Neuronal stem cell (in vitro differentiated cells): ENCODE data around the gene ARL11.
A peak's percentile ranks its signal among the peaks of the same experiment; 100 is the strongest.

Experiments used
- DNase-seq: peaks from one replicate; pipeline ENCODE4 v3.0.0-alpha.2; 2013; ENCODE audit warnings: low spot score
- H2AFZ ChIP-seq: one replicate; pipeline ENCODE4 v1.6.1; 2013; ENCODE audit warnings: mild to moderate bottlenecking, low read length, inconsistent platforms
- H2AK5ac ChIP-seq: 2 replicates; pipeline ENCODE4 v1.6.1; 2013; ENCODE audit warnings: low read depth, mild to moderate bottlenecking, inconsistent platforms, low read length, moderate library complexity, mixed read lengths
- H2BK120ac ChIP-seq: 2 replicates; pipeline ENCODE4 v1.6.1; 2013; ENCODE audit warnings: low read depth, mild to moderate bottlenecking, inconsistent platforms, low read length, moderate library complexity, mixed read lengths
- H2BK12ac ChIP-seq: one replicate; pipeline ENCODE4 v1.6.1; 2013; ENCODE audit warnings: low read length, inconsistent platforms
- H2BK15ac ChIP-seq: 2 replicates; pipeline ENCODE4 v1.6.1; 2013; ENCODE audit warnings: mild to moderate bottlenecking, low read length, inconsistent platforms, mixed read lengths
- H2BK5ac ChIP-seq: one replicate; pipeline ENCODE4 v1.6.1; 2013; ENCODE audit warnings: inconsistent platforms, mild to moderate bottlenecking, low read length, moderate library complexity
- H3K14ac ChIP-seq: one replicate; pipeline ENCODE4 v1.6.1; 2013; ENCODE audit warnings: low read length, inconsistent platforms
- H3K18ac ChIP-seq: 2 replicates; pipeline ENCODE4 v1.6.1; 2013; ENCODE audit warnings: low read length, inconsistent platforms
- H3K23ac ChIP-seq: 2 replicates; pipeline ENCODE4 v1.6.1; 2013; ENCODE audit warnings: low read depth, mild to moderate bottlenecking, mixed read lengths, low read length, inconsistent platforms; ENCODE audit not compliant: poor library complexity
- H3K27ac ChIP-seq: replicated peaks from 3 replicates; pipeline ENCODE4 v1.5.1; 2013; ENCODE audit warnings: low read length, inconsistent platforms
- H3K27me3 ChIP-seq, 3 experiments: 2 replicates each; pipeline ENCODE4 v1.6.1; 2013; ENCODE audit warnings: low read length in 3 of 3, mild to moderate bottlenecking in 2 of 3, inconsistent platforms in 1 of 3, low read depth in 1 of 3, mixed read lengths in 1 of 3, moderate library complexity in 1 of 3; ENCODE audit not compliant: control insufficient read depth in 3 of 3, insufficient read depth in 3 of 3
- H3K36me3 ChIP-seq, 2 donors: replicated peaks in 1 of 2; 2 replicates each; pipeline ENCODE4 v1.6.1; 2013; ENCODE audit warnings: low read length in 2 of 2; ENCODE audit not compliant: control insufficient read depth in 2 of 2, insufficient read depth in 2 of 2
- H3K4ac ChIP-seq: 2 replicates; pipeline ENCODE4 v1.6.1; 2013; ENCODE audit warnings: inconsistent platforms, mild to moderate bottlenecking, low read length, moderate library complexity
- H3K4me1 ChIP-seq, 2 donors: 1 replicate in 1 of 2; 2 replicates in 1 of 2; pipeline ENCODE4 v1.6.1; 2013; ENCODE audit warnings: low read length in 2 of 2, low read depth in 1 of 2; ENCODE audit not compliant: control insufficient read depth in 2 of 2, insufficient read depth in 1 of 2
- H3K4me2 ChIP-seq: one replicate; pipeline ENCODE4 v1.6.1; 2013; ENCODE audit warnings: mild to moderate bottlenecking, low read length, inconsistent platforms; ENCODE audit not compliant: insufficient read depth, poor library complexity, severe bottlenecking
- H3K4me3 ChIP-seq, 2 donors: 2 replicates each; pipeline ENCODE4 v1.5.1; 2013; ENCODE audit warnings: low read length in 2 of 2, mild to moderate bottlenecking in 2 of 2, inconsistent platforms in 1 of 2, moderate library complexity in 1 of 2
- H3K79me1 ChIP-seq: one replicate; pipeline ENCODE4 v1.6.1; 2013; ENCODE audit warnings: low read depth, mild to moderate bottlenecking, inconsistent platforms, low read length, moderate library complexity
- H3K9ac ChIP-seq: one replicate; pipeline ENCODE4 v1.6.1; 2013; ENCODE audit warnings: mild to moderate bottlenecking, low read depth, low read length, inconsistent platforms; ENCODE audit not compliant: poor library complexity
- H3K9me3 ChIP-seq, 2 donors: replicated peaks in 1 of 2; 2 replicates each; pipeline versions ENCODE3 to v1.6.1; 2013; ENCODE audit warnings: low read length in 2 of 2, mild to moderate bottlenecking in 2 of 2, inconsistent platforms in 1 of 2, low read depth in 1 of 2, mixed read lengths in 1 of 2, moderate library complexity in 1 of 2; ENCODE audit not compliant: control insufficient read depth in 2 of 2, insufficient read depth in 1 of 2
- H4K8ac ChIP-seq: one replicate; pipeline ENCODE4 v1.6.1; 2013; ENCODE audit warnings: low read depth, mild to moderate bottlenecking, inconsistent platforms, low read length, moderate library complexity
- H4K91ac ChIP-seq: one replicate; pipeline ENCODE4 v1.6.1; 2013; ENCODE audit warnings: low read length, low read depth, mild to moderate bottlenecking, inconsistent platforms; ENCODE audit not compliant: poor library complexity
- WGBS, 2 donors: extraction: QIAGEN DNeasy Blood & Tissue Kit; methylation state at CpG; one replicate each; pipeline ENCODE4 v1.1.7; 2013; ENCODE audit warnings: missing lambda C conversion rate in 2 of 2, mixed read lengths in 1 of 2; ENCODE audit not compliant: insufficient read length in 2 of 2, insufficient replicate concordance in 1 of 2; ENCODE audit errors: extremely low coverage in 2 of 2; 5-methylcytosine and 5-hydroxymethylcytosine counted together

ARL11 gene

DNA sequence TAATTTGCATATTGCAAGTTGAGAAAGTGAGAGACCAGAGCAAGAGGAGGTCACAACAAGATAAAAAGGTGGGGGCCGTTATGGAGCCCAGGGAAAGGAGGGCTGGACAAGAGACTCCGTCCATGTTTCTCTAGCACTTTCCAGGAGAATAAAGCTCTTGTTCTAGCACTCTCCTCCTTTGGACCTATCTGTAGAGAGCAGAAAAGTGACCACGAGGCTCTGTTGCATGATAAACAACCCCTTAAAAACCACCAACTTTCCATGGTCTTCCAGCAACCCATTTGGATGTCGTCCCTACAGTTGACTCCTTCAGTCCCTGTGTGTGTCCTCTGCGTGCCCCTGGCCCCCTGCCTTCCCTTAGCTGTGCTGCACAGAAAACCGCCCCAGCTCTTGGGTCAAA, 4.1 kb upstream of the ARL11 start:
- DNase-seq: no peak
- H3K36me3 ChIP-seq: no peaks in the 10 kb centered on the region
- H3K27ac ChIP-seq: no peak overlapping the region
- no CpG with 5 or more reads among the region's 6 CpGs for WGBS, 2 donors
- H4K8ac ChIP-seq: no peak overlapping the region
- H2BK15ac ChIP-seq: no peak overlapping the region
- no peaks in the 10 kb centered on the region for H3K9me3 ChIP-seq
- no peaks in the 10 kb centered on the region for H3K27me3 ChIP-seq
- H3K9ac ChIP-seq: no peak overlapping the region
- H3K4me2 ChIP-seq: no peak overlapping the region
- no peak overlapping the region for H3K4ac ChIP-seq
- H2BK5ac ChIP-seq: no peak overlapping the region
- no peaks in the 10 kb centered on the region for H3K79me1 ChIP-seq
- H3K4me1 ChIP-seq: peaks cover 0 to 5% of the 10 kb centered on the region in 2 donors
- no peak overlapping the region for H4K91ac ChIP-seq
- no peak overlapping the region for H2AK5ac ChIP-seq
- no peak overlapping the region for H3K23ac ChIP-seq
- no peak overlapping the region for H2BK12ac ChIP-seq
- no peak overlapping the region for H2BK120ac ChIP-seq
- no peak overlapping the region for H3K18ac ChIP-seq
- H3K4me3 ChIP-seq: no peak overlapping the region
- H2AFZ ChIP-seq: no peak overlapping the region
- no peak overlapping the region for H3K14ac ChIP-seq

DNA sequence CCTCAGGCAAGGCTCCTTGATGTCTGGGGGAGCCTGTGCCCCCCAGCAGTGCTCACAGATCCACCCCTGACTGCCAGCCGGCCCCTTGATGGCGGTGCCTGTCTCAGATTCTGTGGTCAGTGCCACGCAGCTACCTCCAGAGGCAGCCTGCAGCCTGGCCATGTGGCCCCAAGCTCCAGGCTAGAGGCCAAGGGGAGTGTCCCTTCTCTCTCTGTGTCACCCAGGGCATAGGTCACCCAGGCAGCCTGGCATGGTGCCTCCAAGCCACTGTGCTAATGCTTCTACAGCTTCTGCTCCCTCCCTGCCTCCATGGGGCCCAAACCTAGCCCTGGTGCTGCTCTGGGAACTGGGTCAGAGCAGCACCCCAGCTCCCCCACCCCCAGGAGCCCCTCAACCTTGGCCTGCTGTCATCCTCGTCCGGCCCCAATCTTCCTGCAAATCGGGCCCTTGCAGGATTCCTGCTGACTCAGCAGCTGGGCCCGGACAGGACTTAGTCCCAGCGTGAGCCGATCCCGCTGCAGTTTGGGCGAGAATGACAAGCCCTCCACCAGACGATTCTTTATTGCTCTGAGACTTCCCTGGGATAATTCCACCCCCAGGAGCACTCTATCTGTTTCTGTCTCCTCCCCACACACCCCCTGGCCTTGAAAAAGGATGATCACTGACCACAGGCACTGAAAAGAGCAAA, 2.8 kb upstream of the ARL11 start:
- Histone ChIP-seq H3K36me3 (no peaks in the 10 kb centered on the region), H3K4me2 (no peak overlapping the region), H3K9me3 (no peaks in the 10 kb centered on the region), H3K23ac (no peak overlapping the region), H2BK15ac (peak overlapping the region; percentile 10), H3K79me1 (no peaks in the 10 kb centered on the region), H4K91ac (no peak overlapping the region), H2BK12ac (no peak overlapping the region), H3K9ac (peak overlapping the region; percentile 30), H3K14ac (no peak overlapping the region), H2AFZ (peak overlapping the region; percentile 71), H2BK120ac (no peak overlapping the region), H2BK5ac (peak overlapping the region; percentile 26), H2AK5ac (peak overlapping the region; percentile 88), H3K4ac (no peak overlapping the region), H3K27me3 (no peaks in the 10 kb centered on the region), H3K18ac (peak overlapping the region; percentile 31), H3K4me1 (peaks cover 0 to 5% of the 10 kb centered on the region in 2 donors), H4K8ac (no peak overlapping the region), H3K27ac (no peak overlapping the region), H3K4me3 (no peak overlapping the region)
- WGBS, 2 donors: no CpG with 5 or more reads among the region's 12 CpGs
- no peak for DNase-seq

DNA sequence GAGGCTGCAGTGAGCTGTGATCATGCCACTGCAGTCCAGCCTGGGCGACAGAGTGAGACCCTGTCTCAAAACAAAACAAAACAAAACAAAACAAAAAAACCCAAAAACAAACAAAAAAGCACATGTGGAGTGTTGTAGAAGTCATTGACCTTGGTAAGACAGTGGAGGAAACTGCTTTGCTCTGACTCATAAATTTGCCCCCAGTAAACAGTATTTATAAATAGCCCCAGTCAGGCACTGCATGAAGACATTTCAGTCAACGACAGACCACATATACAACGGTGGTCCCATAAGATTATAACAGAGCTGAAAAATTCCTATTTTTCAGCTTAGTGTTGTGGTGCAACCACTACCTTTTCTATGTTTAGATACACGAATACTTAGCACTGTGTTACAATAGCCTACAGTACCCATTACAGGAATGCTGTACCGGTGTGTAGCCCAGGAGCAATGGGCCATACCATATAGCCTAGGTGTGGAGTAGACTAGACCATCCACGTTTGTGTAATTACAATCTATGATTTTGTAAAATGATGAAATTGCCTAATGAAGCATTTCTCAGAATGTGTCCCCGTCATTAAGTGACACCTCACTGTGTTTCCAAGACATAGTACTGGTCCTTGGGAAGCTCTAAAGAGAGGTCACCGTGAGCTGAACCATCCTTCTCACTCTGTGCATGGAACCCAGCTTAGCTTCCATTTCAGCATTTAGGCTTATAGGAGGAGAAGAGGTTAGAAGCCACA, 1.1 kb downstream of the ARL11 start:
- Histone ChIP-seq H3K79me1 (no peaks in the 10 kb centered on the region), H3K27me3 (no peaks in the 10 kb centered on the region), H3K4me3 (no peak overlapping the region), H3K14ac (no peak overlapping the region), H3K27ac (no peak overlapping the region), H2BK15ac (no peak overlapping the region), H3K4me1 (peaks cover 0 to 5% of the 10 kb centered on the region in 2 donors), H4K91ac (no peak overlapping the region), H2BK12ac (no peak overlapping the region), H3K9ac (no peak overlapping the region), H3K4me2 (no peak overlapping the region), H4K8ac (no peak overlapping the region), H2BK120ac (no peak overlapping the region), H2BK5ac (no peak overlapping the region), H2AFZ (no peak overlapping the region), H3K9me3 (no peaks in the 10 kb centered on the region), H3K36me3 (no peaks in the 10 kb centered on the region), H3K23ac (no peak overlapping the region), H3K4ac (no peak overlapping the region), H2AK5ac (no peak overlapping the region), H3K18ac (no peak overlapping the region)
- no peak for DNase-seq
- WGBS, 2 donors: no CpG with 5 or more reads among the region's 8 CpGs

DNA sequence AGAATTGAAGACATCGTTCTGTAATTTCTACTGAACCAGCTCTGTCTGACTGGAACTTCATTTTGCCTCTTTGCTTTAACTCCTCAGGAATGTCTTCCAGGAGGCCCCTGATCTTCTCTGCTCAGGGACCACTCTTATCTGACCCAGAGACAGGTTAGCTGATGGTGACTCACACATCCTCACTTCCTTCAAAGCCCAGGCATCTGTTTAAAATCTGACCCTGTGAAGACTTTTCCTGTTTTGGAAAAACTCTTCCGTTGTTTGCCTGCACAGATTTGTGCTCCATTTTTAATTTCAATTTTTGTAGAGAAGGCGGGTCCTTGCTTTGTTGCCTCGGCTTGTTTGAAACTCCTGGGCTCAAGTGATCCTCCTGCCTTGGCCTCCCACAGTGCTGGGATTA, 1.6 kb downstream of the ARL11 start:
- Histone ChIP-seq H3K9ac (no peak overlapping the region), H2BK15ac (no peak overlapping the region), H3K27ac (no peak overlapping the region), H2BK120ac (no peak overlapping the region), H2AK5ac (no peak overlapping the region), H3K79me1 (no peaks in the 10 kb centered on the region), H4K8ac (no peak overlapping the region), H4K91ac (no peak overlapping the region), H3K14ac (no peak overlapping the region), H2BK5ac (no peak overlapping the region), H2BK12ac (no peak overlapping the region), H3K4me3 (no peak overlapping the region), H3K4me1 (peaks cover 0 to 5% of the 10 kb centered on the region in 2 donors), H3K36me3 (no peaks in the 10 kb centered on the region), H3K9me3 (no peaks in the 10 kb centered on the region), H3K4me2 (no peak overlapping the region), H2AFZ (no peak overlapping the region), H3K18ac (no peak overlapping the region), H3K4ac (no peak overlapping the region), H3K27me3 (peaks cover 0 to 1% (median 0%) of the 10 kb centered on the region in 3 experiments), H3K23ac (no peak overlapping the region)
- WGBS, 2 donors: no CpG with 5 or more reads among the region's 4 CpGs
- DNase-seq: no peak
